A673 (cell line): Measurements from ENCODE around the gene ALPK3. TPM values are rescaled to one million over a fixed set of nuclear protein-coding genes. Genes with fewer than 3 reads are reported as not detected.

Source experiments
- BruUV-seq: library from RNA; stranded (reverse); fragments of 400-500 nt; replicated peaks from 2 replicates; lab custom pipeline; 2021; lab: Mats Ljungman, UMichigan
- CTCF ChIA-PET: fragments of 300-600 bp; sonication (Branson Sonifier 250); formaldehyde crosslinking; loops from one replicate; lab custom pipeline; 2022; ENCODE audit warnings: antibody characterized with exemption; lab: Charles Lee
- POLR2A ChIA-PET: fragments of 300-600 bp; sonication (Branson Sonifier 250); formaldehyde crosslinking; loops from one replicate; lab custom pipeline; 2022; ENCODE audit warnings: antibody characterized with exemption; ENCODE audit not compliant: low non-redundant PET; lab: Charles Lee
- DNase-seq: peaks from one replicate; pipeline ENCODE4 v3.0.0-alpha.2; 2015; ENCODE audit warnings: low spot score
- H3K27ac ChIP-seq: fragments of 200-600 bp; sonication (generic); 2 replicates; pipeline ENCODE4 v1.5.1; 2016; ENCODE audit warnings: mixed run types, low read depth, mild to moderate bottlenecking, mixed read lengths, antibody characterized with exemption, low read length; ENCODE audit not compliant: poor library complexity, severe bottlenecking
- H3K27me3 ChIP-seq: fragments of 200-600 bp; sonication (generic); replicated peaks from 2 replicates; pipeline ENCODE4 v1.6.1; 2017; ENCODE audit warnings: mixed run types, low read depth, mild to moderate bottlenecking, mixed read lengths, antibody characterized with exemption, low read length; ENCODE audit not compliant: insufficient read depth, poor library complexity
- H3K36me3 ChIP-seq: fragments of 200-600 bp; sonication (generic); 2 replicates; pipeline ENCODE4 v1.6.1; 2016; ENCODE audit warnings: mixed run types, mild to moderate bottlenecking, mixed read lengths, antibody characterized with exemption, low read length; ENCODE audit not compliant: insufficient read depth, poor library complexity, severe bottlenecking
- H3K4me1 ChIP-seq: fragments of 200-600 bp; sonication (generic); 2 replicates; pipeline ENCODE4 v1.6.1; 2017; ENCODE audit warnings: mixed run types, mild to moderate bottlenecking, mixed read lengths, antibody characterized with exemption, low read length; ENCODE audit not compliant: insufficient read depth, poor library complexity, severe bottlenecking
- H3K4me3 ChIP-seq: fragments of 200-600 bp; sonication (generic); 2 replicates; pipeline ENCODE4 v1.5.1; 2016; ENCODE audit warnings: low read depth, mixed run types, mild to moderate bottlenecking, mixed read lengths, low read length; ENCODE audit not compliant: poor library complexity, severe bottlenecking
- H3K9me3 ChIP-seq: fragments of 200-600 bp; sonication (generic); 2 replicates; pipeline ENCODE4 v1.6.1; 2016; ENCODE audit warnings: mixed run types, low read depth, mild to moderate bottlenecking, mixed read lengths, antibody characterized with exemption, low read length; ENCODE audit not compliant: poor library complexity, severe bottlenecking
- EZH2 ChIP-seq: fragments of 200-600 bp; sonication (generic); IDR thresholded peaks from 2 replicates; pipeline ENCODE4 v1.6.1; 2017; ENCODE audit warnings: borderline replicate concordance, low read depth, mild to moderate bottlenecking, mixed read lengths, antibody characterized with exemption, low read length; ENCODE audit not compliant: poor library complexity, severe bottlenecking
- intact Hi-C: fragments of 100-400 bp; cut with micrococcal nuclease; formaldehyde crosslinking; loops from one replicate; pipeline ENCODE4 v1.10.0; 2022; ENCODE audit not compliant: unreplicated experiment
- total RNA-seq: library from RNA; stranded (reverse); gene quantifications from 2 replicates; pipeline ENCODE4 v1.2.3, GENCODE V29; 2021
- TF ChIP-seq, protein P1 (sequence below): fragments of 300-800, 200-600 bp; sonication (generic); conservative IDR thresholded peaks from 2 replicates; pipeline ENCODE4 v1.5.1; 2017; ENCODE audit warnings: low read depth, mild to moderate bottlenecking, antibody characterized with exemption, low read length, moderate library complexity, mixed read lengths

Gene ALPK3
- total RNA-seq, 1 experiment from 2014 or later = 0.67 TPM

DNA sequence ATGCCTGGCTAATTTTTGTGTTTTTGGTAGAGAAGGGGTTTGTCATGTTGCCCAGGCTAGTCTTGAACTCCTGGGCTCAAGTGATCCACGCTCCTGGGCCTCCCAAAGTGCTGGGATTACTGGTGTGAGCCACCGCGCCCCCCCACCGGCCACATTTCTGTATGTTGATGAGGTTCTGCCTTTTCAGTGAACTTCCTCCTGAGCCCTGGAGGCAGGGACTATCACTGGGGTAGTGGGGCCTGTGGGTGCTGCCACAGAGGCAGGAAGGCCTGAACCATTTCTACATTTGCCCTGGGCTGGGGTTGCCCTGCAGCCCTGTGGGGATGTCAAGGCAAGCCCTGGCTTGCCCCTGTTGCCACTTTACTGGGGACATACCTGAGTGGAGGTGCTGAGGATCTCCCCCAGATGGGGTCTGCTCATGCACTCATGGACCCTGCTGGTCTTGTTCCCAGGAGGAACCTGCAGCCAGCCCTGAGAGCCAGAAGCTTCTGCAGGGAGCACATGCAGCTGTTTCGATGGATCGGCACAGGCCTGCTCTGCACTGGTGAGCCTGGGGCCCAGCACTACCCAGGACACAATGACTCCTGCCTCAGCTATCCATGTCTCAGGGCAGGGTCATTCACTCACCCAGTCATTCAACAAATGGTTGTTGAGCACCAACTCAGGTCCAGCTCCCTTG lies 73.0 kb downstream of the ALPK3 start:
- CTCF ChIA-PET = no interaction called here
- POLR2A ChIA-PET = no interaction called here
- intact Hi-C loops = no loop called here

DNA sequence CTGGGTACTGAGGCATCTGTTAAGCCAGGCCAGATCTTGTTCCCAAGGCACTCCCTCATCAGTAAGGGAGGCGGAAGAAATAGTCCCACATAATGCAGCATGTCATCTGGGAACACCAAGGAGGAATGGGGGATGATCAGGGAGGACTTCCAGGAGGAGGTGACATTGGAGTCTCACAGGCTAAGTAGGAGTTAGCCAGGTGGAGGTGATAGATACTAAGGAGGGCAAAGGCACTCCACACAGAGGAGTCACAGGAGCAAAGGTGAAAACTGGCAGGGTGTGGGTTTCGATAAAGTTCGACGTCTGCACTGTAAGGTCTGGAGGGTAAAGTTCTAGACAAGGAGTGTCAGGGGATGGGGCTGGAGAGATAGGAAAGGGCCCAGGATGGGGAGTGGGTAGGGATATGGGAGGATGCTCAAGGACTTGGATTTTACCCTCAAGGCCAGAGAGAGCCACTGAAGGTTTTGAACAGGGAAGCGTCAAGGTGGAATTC lies 73.6 kb downstream of the ALPK3 start:
- Histone ChIP-seq H3K27me3 (no peaks in the 10 kb centered on the region), H3K4me1 (no peaks in the 10 kb centered on the region), H3K36me3 (no peaks in the 10 kb centered on the region), H3K27ac (no peak overlapping the region), H3K4me3 (no peak overlapping the region), H3K9me3 (no peaks in the 10 kb centered on the region)
- intact Hi-C loops = no loop called here
- BruUV-seq = no TSS peak
- TF ChIP-seq, protein P1, sequence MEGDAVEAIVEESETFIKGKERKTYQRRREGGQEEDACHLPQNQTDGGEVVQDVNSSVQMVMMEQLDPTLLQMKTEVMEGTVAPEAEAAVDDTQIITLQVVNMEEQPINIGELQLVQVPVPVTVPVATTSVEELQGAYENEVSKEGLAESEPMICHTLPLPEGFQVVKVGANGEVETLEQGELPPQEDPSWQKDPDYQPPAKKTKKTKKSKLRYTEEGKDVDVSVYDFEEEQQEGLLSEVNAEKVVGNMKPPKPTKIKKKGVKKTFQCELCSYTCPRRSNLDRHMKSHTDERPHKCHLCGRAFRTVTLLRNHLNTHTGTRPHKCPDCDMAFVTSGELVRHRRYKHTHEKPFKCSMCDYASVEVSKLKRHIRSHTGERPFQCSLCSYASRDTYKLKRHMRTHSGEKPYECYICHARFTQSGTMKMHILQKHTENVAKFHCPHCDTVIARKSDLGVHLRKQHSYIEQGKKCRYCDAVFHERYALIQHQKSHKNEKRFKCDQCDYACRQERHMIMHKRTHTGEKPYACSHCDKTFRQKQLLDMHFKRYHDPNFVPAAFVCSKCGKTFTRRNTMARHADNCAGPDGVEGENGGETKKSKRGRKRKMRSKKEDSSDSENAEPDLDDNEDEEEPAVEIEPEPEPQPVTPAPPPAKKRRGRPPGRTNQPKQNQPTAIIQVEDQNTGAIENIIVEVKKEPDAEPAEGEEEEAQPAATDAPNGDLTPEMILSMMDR = no peak
- no peak for DNase-seq
- ChIA-PET CTCF (no interaction called here), POLR2A (no interaction called here)

More for the DNA sequence above, 73.0 kb downstream of the ALPK3 start:
- Histone ChIP-seq H3K27ac (no peak overlapping the region), H3K9me3 (no peaks in the 10 kb centered on the region), H3K4me1 (no peaks in the 10 kb centered on the region), H3K4me3 (no peak overlapping the region), H3K36me3 (no peaks in the 10 kb centered on the region), H3K27me3 (no peaks in the 10 kb centered on the region)
- no TSS peak for BruUV-seq
- TF ChIP-seq, protein P1 = no peak
- TF ChIP-seq EZH2 = no peak
- no peak for DNase-seq

DNA sequence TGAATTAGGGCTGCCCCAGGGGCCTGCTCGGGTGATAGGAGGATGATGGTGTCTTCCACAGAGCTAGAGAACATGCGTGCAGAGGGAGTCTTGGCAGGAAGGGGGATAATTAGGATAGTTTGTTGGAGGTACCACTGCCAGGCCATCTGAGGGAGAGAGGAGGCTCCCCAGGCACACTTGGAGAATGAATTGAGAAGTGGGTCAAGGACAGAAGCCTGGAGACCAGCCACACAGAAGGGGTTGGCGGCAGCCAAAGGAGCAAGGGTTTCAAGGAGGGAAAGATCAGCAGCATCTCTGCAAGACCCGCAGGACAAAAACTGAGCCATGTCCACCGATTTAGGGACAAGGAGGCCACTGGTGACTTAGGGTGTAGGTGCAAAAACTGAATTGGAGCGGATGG lies 74.2 kb downstream of the ALPK3 start:
- H3K36me3 ChIP-seq = no peaks in the 10 kb centered on the region
- no peaks in the 10 kb centered on the region for H3K27me3 ChIP-seq
- no TSS peak for BruUV-seq
- intact Hi-C loops = no loop called here
- H3K4me1 ChIP-seq = no peaks in the 10 kb centered on the region
- TF ChIP-seq EZH2 = no peak
- TF ChIP-seq, protein P1 = no peak
- DNase-seq = no peak
- ChIA-PET POLR2A (no interaction called here), CTCF (no interaction called here)
- H3K4me3 ChIP-seq = no peak overlapping the region
- H3K27ac ChIP-seq = no peak overlapping the region
- H3K9me3 ChIP-seq = no peaks in the 10 kb centered on the region
